Putamen (tissue), 1 donor: ENCODE data around the gene NECAB3.

Experiments used
- DNase-seq: peaks from one replicate; pipeline ENCODE4 v3.0.0-alpha.2; 2016; ENCODE audit warnings: low spot score

Gene NECAB3

GRCh38 chr20:33621717-33622400 lies 52.4 kb downstream of the NECAB3 start:
- DNase-seq, result no peak

- DNase-seq, result no peak
Observed at GRCh38 chr20:33612001-33612400, 62.2 kb downstream of the NECAB3 start.

GRCh38 chr20:33611106-33611505 lies 63.1 kb downstream of the NECAB3 start:
- no peak for DNase-seq

GRCh38 chr20:33609504-33609903 lies 64.7 kb downstream of the NECAB3 start:
- DNase-seq, result no peak
